Left kidney (tissue), 2 donors: ENCODE measurements around the gene ATP8A2. TPM values are rescaled to one million over a fixed set of nuclear protein-coding genes. Genes with fewer than 3 reads are reported as not detected.
"Not testable (repeated sequence)": the region's sequence is repeated elsewhere in the genome, so short reads cannot be mapped to it uniquely, and the experiment has no call there.

Experiments used
- DNase-seq: peaks from one replicate; pipeline ENCODE4 v3.0.0-alpha.2; 2013
- polyA plus RNA-seq: library from polyadenylated mRNA; unstranded; fragments of 120-200 nt; gene quantifications from one replicate; pipeline ENCODE4 v1.2.1, GENCODE V29; 2013; ENCODE audit not compliant: insufficient read length

ATP8A2 gene
- polyA plus RNA-seq, 1 donor = 6.8 TPM

DNA sequence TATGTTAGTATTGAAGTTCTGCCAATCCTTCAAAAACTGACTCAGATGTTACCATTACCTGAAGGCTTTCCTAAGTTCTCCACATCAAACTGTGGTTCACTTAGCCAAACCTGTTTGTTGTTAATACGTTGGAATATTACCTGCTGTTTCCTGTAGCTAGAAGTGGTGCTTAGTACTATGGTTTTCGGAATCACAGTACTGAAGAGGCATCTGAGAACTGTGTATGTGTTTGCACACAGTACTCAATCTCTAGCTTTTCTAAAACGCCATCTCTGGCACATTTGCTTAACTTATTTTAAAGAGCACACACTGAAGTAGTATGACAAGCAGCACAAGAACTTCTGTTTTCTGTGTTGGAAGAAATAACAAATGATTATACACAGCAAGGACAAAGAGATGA lies 431.9 kb downstream of the ATP8A2 start:
- DNase-seq = no peak

DNA sequence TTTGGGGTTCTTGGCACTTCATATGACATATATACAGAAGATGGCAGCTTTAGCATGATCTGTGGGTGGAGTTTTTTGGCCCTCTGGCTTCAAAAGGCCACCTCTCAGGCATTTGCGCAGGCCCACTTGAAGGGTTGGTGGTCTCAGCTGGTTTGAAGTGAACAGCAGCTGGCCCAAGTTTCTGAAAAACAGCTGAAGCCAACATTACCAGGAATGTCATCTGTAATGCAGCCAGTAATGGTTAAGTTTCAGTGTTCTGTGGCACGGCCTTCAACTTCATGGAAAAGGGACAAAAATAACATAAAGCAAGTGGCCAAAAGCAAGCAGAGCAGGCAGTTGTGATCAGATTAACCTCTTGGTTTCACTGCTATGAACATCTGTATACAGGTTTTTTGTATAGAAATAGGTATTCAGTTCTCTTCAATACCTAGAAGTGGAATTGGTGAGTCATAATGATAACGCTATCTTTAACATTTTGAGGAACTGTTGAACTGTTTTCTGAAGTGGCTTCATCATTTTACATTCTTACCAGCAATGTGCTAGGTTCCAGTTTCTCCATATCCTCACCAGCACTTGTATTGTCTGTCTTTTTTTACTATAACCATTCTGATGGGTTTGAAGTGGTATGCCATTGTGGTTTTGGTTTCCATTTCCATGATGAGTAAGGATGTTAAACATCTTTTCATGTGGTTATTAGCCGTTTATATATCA lies 434.6 kb downstream of the ATP8A2 start:
- no peak for DNase-seq

DNA sequence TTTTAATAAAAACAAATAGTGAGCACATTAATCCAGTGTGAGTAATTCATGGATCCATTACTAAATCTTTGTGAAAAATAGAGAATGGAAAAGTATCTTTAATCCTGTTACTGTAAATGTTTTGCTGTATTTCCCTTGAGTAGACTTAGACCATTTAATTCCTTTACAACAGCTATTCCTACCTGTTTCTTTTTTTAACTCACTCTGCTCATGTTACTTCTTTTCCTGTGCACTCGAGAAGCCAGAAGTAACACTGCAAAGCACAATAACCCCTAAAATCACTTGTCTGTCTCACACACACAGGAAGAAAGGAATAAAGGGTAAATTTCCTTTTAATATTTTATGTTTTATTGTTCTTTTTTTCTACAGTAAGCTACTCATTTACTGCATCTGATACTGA lies 435.8 kb downstream of the ATP8A2 start:
- DNase-seq = no peak

DNA sequence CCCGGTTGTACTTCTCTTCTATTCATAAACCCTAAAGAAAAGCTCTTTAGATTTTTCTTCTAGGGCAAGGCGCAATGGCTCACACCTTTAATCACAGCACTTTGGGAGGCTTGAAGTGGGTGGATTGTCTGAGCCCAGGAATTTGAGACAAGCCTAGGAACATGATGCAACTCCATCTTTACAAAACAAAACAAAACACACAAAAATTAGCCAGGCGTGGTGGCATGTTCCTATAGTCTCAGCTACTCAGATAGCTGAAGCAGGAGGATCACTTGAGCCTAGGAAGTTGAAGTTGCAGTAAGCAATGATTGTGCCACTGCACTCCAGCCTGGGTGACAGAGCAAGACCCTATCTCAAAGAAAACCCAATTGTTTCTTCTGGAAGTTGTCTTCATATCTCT lies 439.7 kb downstream of the ATP8A2 start:
- no peak for DNase-seq

GRCh38 chr13:25816239-25816638 lies 444.5 kb downstream of the ATP8A2 start:
- no peak for DNase-seq

DNA sequence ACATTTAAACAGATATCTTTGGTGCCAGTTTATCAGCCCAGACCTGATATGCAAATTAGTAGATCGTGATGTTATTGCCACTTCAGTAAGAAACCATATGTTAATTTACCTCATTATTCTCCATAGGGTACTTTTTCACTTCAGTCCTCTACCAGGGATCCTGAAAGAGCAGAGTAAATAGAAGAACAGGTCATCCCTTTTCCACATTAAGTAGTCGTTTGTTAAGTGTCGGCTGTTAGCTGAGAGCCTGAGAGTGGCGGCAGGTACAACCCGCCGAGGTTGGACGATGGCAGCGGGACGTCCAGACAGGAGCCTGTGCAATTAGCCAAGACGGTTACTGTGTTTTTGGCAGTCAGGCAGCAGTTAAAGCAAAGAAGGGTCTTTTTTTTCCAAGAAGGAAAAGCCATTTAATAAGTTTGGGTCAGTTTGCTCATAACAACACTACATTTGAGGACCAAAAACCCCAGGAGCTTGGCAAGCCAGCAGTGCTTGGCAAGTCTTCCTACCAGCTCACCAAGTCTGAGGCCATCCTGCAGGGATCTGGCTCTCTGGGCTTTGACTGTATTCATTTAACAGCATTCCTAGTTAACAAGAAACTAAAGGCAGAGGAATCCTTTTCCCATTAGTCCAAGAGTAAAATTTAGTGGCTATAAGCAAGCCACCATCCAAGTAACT lies 448.2 kb downstream of the ATP8A2 start:
- DNase-seq = no peak

DNA sequence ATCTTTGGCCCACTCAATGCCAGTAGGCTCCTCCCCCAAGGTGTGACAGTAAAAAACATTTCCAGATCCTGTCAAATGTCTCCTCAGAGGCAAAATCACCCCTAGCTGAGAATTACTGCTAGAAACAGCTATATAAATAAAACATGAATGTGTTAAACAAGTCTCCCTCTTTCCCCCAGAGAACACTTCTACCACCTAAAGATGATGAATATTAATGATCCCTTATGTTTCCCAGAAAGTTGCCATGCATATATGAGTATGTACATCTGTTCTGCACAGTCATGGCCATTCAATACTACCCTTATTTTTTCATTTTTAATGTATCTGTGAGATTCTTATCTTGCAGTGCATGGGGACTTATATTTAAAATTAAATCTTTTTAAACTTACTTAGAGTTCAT lies 450.0 kb downstream of the ATP8A2 start:
- DNase-seq = no peak

DNA sequence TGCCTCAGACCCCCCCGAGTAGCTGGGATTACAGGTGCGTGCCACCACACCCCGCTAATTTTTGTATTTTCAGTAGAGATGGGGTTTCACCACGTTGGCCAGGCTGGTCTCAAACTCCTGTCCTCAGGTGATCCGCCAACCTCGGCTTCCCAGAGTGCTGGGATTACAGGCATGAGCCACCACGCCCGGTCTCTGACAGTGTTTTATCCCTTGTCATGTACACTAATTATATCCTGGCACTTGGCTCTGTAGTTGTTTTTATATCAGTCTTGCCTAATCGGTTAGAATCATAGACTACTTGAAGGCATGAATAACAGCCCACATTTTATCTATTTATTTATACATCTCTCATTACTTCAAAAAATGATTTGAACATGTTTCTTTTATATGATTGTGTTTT lies 455.4 kb downstream of the ATP8A2 start:
- not testable (repeated sequence) for DNase-seq

- peak; percentile 75 for DNase-seq
Measured at GRCh38 chr13:25827831-25828465, 456.2 kb downstream of the ATP8A2 start.

GRCh38 chr13:25833761-25834160 lies 462.0 kb downstream of the ATP8A2 start:
- no peak for DNase-seq

- DNase-seq = no peak
Measured at GRCh38 chr13:25836574-25837336, 465.0 kb downstream of the ATP8A2 start.

DNA sequence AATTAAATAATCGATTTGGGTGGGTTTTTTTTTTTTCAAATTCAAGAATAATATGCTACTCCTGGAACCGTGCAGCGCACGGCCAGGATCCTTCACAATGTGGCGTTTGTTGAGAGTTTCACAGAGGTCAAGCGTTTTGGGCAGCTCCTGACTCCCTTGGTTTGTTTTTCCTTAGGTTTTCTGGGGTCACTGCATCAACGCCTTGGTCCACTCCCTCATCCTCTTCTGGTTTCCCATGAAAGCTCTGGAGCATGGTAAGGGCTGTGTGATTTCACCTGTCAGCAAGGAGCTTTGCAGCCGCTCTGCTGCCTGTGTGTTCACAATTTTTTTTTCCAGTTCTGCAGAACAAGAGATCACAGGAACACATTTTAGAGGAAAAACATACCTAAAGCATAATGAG lies 467.6 kb downstream of the ATP8A2 start:
- no peak for DNase-seq

- no peak for DNase-seq
Measured at GRCh38 chr13:25840261-25840660, 468.5 kb downstream of the ATP8A2 start.

GRCh38 chr13:25840931-25841330 lies 469.2 kb downstream of the ATP8A2 start:
- DNase-seq = no peak

GRCh38 chr13:25843692-25844091 lies 471.9 kb downstream of the ATP8A2 start:
- no peak for DNase-seq

- no peak for DNase-seq
Measured at GRCh38 chr13:25844559-25845434, 473.0 kb downstream of the ATP8A2 start.

- no peak for DNase-seq
Measured at GRCh38 chr13:25846222-25846984, 474.6 kb downstream of the ATP8A2 start.

GRCh38 chr13:25847145-25847544 lies 475.4 kb downstream of the ATP8A2 start:
- DNase-seq = no peak

- DNase-seq = no peak
Measured at GRCh38 chr13:25847635-25848626, 476.2 kb downstream of the ATP8A2 start.
